GM21529 (cell line): ENCODE measurements around the gene KIF1B.
"Not testable (repeated sequence)": the region's sequence is repeated elsewhere in the genome, so short reads cannot be mapped to it uniquely, and the experiment has no call there.

Experiments
- ATAC-seq: cut with Tn5 transposase; IDR thresholded peaks from one replicate; pipeline ENCODE4 v1.9.1; 2021; ENCODE audit not compliant: unreplicated experiment

The KIF1B gene

DNA sequence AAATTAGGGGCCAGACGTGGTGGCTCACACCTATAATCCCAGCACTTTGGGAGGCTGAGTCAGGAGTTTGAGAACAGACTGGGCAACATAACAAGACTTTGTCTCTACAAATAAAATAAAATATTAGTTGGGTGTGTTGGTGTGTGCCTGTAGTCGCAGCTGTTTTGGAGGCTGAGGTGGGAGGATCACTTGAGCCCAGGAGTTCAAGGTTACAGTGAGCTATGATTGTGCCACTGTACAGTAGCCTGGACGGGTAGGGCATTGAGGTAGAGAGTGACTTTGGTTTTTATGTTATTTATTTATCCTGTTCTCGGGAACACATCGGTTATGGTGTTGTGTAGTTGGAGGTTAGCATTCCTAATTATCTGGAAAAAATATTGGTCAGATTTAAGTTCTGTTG, 19.5 kb downstream of the KIF1B start:
- ATAC-seq = no peak

DNA sequence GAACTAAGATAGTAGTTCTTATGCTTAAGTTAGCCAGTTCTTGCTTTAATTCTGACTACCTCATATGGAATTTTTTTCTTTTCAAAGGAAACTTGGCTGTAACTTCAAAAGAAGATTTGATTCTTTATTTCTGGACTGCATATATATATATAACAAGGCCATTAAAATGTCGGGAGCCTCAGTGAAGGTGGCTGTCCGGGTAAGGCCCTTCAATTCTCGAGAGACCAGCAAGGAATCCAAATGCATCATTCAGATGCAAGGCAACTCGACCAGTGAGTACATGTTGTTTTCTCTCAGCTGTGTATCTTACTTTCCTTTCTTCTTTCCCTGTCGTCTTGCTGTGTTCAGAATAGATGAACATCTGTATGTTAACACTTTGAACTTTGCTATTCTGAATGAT, 21.8 kb downstream of the KIF1B start:
- no peak for ATAC-seq

DNA sequence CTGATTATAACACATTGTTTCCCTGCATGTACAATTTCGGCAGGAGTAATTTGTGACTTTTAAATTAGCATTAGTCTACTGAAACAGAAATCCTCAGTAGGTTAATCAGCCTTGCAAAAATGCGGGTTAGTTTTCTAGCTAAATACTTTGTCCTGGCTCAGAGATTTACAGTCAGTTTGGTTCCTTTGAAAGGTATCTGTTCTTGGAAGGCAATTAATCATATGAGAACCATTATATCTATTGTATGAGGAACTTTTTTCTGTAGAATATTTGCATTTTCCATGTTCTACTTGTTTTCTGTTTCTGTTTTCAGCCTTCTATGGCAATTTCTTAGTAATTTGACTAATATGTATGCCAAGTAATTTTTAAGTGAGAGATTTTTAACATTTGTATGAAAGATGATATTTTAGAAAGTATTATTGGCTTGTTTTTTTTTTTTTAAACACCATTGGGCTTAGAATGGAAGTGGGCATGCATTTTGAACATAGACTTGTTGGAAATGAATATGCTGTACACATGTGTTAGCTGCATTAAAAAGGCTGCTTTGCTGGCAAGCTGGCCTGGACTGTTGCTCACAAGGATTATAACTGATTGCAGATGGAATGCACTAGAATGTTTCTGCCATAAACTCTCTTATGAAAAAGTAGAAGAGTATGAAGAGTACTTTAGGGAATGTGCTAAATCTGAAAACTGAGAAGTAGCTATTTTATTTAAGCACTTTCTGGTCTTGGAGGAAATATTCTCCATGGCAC, 26.2 kb downstream of the KIF1B start:
- ATAC-seq = no peak

DNA sequence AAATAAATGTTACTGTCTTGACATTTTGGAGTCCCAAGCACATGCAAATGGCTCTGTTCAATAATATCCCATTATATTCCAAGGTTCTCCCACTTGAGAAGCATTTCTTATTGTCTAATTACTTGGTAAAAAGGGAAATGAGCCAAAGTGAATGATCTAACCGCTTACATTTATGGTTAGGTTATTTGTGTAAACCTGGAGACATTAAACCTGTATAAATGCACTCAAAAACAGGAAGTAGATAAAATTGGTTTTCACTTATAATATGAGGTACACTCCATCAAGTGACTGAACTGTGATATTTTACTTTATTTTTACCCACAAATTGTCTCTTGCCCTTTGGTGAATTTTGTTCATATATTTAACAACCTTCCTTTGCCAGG, 26.8 kb downstream of the KIF1B start:
- ATAC-seq = no peak

DNA sequence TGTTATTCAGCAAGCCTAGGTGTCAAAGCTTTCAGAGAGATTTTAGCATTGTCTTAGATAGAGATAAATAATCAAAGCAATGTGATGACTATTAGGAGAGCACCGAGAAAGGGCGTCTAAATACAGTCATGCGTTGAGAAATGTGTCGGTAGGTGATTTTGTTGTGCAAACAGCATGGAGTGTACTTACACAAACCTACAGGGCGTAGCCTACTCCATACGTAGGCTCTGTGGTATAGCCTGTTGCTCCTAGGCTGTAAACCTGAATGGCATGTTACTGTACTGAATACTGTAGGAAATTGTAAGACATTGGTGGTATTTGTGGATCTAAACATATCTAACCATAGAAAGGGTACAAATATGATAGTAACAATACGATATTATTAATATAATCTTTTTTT, 31.8 kb downstream of the KIF1B start:
- no peak for ATAC-seq

DNA sequence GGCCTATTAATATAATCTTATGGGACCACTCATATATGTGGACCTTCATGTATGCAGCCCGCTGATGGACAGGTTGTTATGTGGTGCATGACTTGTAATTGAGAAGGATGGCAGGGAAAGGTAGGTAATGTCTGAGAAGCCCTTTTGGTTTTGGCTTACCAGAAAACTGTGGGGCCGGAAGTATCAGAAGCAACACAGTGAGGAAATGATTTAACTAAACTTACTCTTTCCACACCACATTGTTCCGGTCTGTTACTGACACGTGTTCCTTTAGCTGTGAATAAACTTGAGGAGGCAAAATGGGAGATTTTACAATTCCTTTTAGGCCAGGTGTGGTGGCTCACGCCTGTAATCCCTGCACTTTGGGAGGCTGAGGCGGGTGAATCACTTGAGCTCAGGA, 32.4 kb downstream of the KIF1B start:
- no peak for ATAC-seq

DNA sequence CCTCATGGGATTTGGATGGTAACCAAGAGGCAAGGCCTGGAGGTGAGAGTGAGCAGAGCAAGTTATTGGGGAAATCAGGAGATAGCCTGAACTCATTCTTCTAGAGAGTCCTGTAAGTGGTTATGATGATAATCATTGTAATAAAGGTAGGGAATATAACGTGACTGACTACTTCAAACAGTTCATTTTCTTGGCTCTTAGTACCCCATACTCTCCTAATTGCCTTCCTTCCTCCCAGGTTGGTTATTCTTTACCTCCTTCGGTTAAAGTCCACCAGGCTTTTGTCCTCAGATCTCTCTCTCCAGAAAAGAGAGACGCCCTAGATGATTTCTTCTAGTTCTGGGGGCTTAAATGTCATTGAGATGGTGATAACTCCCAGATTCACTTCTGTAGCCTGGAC, 35.3 kb downstream of the KIF1B start:
- ATAC-seq = no peak

DNA sequence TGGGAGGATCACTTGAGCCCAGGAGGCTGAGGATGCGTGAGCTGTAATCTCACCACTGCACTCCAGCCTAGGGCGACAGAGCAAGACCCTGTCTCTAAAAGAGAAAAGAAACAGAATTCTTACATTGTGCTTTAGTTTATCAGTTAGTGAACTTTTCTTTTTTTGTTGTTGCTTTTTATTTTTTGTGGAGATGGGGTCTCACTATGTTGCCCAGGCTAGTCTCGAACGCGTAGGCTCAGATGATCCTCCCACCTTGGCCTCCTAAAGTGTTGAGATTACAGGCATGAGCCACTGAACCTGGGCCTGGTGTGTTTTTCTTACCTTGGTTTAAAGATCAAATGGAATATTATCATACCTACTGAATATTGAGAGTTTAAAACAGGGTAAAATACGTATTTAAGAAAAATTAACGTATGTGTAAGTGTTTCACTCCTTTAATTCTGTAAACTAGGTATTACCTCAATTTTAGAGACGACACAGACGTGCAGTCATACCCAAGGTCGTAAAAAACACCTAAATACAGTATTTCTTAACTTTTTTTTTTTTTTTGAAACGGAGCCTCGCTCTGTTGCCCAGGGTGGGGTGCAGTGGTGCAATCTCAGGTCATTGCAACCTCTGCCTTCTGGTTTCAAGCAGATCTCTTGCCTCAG, 39.6 kb downstream of the KIF1B start:
- ATAC-seq = no peak

DNA sequence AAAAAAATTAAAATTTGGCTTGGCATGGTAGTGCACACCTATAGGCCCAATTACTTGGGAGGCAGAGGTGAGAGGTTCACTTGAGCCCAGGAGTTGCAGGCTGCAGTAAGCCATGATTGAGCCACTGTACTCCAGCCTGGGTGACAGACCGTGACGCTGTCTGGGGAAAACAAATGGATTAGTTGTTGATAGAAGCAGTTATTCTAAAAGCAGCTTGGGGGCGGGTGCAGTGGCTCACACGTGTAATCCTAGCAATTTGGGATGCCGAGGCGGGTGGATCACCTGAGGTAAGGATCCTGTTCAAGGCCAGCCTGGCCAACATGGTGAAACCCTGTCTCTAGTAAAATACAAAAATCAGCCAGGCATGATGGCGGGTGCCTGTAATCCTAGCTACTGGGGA, 40.3 kb downstream of the KIF1B start:
- no peak for ATAC-seq

DNA sequence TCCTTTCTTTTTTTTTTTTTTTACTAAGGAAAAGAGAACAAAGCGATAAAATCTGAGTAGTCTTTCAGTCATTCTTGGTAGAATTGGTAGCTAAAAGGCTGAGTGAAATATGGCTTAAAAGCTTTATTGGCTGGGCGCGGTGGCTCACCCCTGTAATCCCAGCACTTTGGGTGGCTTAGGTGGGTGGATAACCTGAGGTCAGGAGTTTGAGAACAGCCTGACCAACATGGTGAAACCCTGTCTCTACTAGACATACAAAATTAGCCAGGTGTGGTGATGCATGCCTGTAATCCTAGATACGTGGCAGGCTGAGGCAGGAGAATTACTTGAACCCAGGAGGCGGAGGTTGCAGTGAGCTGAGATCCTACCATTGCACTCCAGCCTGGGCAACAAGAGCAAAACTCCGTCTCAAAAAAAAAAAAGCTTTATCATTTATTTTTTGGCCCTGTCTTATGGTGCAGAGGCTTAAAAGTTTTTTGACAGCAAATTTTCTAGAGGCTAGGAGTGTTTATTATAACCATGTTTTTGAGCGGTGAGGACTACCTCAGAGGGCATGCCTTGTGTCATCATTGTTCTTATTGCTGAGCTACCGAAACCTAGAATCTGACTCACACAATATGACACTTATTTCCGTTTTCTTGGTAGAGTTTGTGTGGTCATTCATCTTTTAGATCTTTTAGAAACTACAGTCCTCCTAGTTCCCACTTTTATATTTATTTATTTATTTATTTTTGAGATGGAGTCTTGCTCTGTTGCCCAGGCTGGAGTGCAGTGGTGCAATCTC, 41.1 kb downstream of the KIF1B start:
- ATAC-seq = not testable (repeated sequence)

DNA sequence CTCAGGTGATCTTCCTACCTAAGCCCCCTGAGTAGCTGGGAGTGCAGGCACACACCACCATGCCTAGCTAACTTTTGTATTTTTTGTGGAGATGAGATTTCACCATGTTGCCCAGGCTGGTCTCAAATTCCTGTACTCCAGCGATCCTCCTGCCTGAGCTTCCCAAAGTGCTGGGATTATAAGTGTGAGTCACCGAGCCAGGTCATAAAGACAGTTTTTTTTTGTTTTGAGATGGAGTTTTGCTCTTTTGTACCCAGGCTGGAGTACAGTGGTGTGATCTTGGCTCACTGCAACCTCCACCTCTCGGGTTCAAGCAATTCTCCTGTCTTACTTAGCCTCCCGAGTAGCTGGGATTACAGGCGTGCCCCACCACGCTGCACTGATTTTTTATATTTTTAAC, 42.1 kb downstream of the KIF1B start:
- ATAC-seq = no peak

DNA sequence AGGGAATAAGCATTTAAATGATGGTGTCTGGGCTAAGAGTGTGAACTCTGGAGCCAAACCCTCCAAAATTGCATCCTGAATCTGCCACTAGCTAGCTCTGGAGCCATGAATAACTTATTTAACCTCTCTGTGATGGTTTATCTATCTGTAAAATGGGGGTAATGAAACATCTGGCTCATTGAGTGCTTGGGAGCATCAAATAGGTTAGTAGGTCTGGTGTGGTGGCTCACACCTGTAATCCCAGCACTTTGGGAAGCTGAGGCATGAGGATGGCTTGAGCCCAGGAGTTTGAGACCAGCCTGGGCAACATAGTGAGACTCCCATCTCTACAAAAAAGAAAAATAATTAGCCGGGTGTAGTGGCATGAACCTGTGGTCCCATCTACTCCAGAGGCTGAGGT, 42.8 kb downstream of the KIF1B start:
- ATAC-seq = no peak

DNA sequence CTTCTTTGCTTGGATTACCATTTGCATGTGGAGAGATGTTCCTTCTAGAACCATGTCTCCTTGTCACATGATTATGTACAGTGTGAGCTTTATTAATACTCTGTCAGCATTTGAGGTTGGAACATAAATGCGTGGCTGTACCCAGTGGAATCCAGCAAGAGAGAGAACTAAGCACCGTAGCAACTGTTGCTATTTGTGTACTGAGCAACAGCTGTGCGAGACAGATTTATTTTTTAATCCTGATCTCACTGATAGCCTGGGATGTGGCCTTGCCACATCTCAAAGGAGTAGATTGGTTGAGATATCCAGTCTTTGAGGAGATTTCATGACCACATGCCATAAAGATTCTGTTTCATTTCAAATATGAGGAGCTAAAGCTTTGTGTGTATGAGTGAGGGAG, 43.4 kb downstream of the KIF1B start:
- ATAC-seq = no peak

DNA sequence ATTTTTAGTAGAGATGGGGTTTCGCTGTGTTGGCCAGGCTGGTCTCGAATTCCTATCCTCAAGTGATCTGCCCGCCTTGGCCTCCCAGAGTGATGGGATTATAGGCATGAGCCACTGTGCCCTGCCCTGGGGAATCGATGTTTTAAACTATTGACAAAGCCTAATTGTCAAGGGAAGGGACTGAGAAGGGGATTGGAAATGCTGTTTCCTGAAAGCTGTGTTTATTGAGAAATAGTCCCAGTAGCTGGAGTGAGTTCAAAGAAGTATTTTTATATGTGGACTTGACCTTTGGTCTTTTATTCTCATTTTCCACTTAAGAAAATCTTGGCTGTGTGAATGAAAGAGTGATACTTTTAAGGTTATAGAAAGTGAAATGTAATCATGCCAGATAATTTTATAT, 47.5 kb downstream of the KIF1B start:
- no peak for ATAC-seq

DNA sequence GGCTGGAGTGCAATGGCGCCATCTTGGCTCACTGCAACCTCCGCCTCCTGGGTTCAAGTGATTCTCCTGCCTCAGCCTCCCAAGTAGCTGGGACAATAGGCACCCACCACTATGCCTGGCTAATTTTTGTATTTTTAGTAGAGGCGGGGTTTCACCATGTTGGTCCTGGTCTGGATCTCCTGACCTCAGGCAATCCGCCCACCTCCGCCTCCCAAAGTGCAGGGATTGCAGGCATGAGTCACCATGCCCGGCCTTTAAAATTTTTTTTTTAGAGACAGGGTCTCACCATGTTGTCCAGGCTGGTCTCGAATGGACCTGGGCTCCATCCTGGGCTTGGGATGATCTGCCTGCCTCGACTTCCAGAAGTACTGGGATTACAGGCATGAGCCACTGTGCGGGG, 49.2 kb downstream of the KIF1B start:
- ATAC-seq = not testable (repeated sequence)

DNA sequence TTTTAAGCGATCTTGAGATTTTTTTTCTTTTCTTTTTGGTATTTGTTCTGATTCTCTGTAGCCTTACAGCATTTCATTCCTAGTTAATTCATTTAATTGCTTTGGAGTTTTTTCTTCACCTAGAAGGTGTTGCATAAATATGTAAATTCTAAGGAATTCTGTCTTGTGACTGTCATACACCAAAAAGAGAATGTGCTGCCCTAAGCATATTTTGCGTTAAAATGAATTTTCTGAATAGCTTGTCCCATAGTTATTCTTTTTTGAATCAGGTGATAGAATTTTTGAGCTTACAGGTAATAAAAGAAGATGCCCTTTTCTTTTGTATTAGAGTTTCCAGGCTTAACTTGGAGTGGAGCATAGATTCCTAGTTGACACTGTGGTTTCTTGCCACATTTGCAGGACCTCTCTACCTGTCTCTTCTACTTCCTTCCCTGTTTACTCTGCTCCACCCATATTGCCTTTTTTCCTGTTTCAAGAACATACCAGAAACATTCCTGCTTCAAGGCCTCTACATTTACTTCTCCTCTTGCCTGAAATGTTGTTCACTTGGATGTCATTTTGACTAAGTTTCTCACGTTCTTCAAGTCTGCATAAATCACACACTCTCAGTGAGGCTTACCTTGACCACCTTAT, 53.2 kb downstream of the KIF1B start:
- ATAC-seq = no peak

DNA sequence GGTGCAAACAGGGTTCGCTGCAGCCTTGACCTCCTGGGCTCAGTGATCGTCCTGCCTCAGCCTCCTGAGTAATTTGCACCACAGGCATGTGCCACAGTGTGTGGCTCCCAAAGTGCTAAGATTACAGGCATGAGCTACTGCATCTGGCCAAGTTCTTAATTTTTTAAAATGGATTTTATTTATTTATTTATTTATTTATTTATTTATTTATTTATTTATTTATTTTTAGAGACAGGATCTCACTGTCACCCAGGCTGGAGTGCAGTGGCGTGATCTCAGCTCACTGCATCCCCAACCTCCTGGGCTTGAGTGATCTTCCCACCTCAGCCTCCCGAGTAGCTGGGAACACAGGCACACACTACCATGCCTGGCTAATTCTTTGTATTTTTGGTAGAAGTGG, 54.7 kb downstream of the KIF1B start:
- no peak for ATAC-seq

DNA sequence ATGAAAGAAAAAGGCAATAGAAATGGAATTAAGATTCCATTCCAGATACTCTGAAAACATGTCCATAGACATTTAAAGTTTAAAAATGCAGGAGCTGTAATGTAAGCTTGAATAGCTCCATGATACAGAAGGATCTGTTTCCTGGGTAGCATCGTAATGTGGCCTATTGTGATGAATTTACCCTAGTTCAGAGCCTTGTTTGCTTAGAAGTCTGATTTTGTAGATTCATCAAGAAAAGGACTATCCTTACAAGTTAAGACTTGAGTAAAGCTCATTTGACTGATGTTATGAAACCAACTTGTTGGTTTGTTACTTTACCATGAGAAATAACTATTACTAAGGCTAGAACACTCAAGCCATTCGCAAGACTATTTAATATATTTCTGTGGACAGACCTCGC, 55.5 kb downstream of the KIF1B start:
- ATAC-seq = no peak

DNA sequence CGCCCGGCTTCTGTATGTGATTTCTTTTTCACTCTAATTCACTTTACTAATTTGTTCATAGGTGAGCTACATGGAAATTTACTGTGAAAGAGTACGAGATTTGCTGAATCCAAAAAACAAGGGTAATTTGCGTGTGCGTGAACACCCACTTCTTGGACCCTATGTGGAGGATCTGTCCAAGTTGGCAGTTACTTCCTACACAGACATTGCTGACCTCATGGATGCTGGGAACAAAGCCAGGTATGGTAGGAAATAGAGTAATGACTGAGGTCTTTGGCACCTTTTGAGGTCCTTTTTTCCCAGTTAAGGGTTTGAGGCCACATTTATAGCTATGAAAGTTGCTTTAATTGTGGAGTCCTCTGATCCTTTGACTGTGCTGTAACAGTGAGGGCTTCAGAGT, 56.9 kb downstream of the KIF1B start:
- no peak for ATAC-seq

DNA sequence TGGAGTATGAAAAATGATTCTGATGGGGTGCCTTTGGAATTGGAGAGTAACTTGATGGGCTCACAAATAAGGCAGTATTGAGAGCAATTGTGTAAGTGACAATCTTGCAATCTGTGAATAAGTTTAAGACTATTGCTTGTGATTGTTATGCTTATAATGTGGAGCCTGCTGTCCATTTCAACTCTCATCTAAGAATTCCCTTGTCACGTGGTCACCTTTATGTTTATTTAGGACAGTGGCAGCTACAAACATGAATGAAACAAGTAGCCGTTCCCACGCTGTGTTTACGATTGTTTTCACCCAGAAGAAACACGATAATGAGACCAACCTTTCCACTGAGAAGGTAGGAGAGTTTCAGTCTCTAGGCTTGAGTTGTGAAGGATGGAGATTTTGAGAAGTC, 57.6 kb downstream of the KIF1B start:
- no peak for ATAC-seq

DNA sequence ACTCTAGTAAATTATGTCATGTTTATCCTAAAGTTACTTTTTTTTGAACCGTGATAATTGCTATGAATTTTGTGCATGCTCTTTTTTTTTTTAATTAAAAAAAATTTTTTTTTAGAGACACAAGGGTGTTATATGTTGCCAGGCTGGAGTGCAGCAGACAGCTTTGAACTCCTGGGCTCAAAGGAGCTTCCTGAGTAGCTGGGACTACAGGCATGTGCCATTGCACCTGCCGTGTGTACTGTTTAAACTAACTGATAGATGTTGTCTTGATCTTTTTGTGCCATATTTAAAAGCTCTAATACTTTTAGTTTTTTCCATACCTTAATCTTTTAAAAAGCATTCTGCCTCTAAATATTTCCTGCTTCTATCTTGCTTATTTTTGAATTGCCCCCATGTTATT, 60.7 kb downstream of the KIF1B start:
- ATAC-seq = no peak

DNA sequence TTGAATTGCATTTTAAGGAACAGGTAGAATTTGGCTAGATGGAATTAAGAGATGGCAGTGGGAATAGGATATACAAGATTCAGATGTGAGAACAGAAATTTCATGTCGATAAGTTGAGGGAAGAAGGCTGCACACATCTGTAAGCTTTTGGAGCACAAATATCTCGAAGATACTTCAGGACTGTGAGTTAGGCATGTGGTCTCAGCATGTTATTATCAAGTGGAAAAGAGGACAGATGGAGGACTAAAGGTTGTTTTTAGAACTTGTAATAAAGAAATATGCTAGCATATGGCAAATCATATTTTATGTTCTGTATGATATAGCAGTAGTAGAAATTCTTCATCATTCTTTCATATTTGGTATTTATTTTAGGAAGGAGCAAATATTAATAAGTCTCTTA, 61.5 kb downstream of the KIF1B start:
- no peak for ATAC-seq
